NT2/D1 (cell line): ENCODE data around the gene CCDC112.

Source experiments
- DNase-seq: peaks from one replicate; pipeline ENCODE4 v3.0.0-alpha.2; 2011; ENCODE audit warnings: low read depth, low spot score
- H3K27me3 ChIP-seq: 2 replicates; pipeline ENCODE4 v1.6.0; 2011; ENCODE audit warnings: mild to moderate bottlenecking; ENCODE audit not compliant: insufficient read length, insufficient read depth
- H3K36me3 ChIP-seq: 2 replicates; pipeline ENCODE4 v1.6.1; 2011; ENCODE audit warnings: mild to moderate bottlenecking, low read length, mixed read lengths; ENCODE audit not compliant: insufficient read depth, insufficient read length
- H3K4me1 ChIP-seq: 2 replicates; pipeline ENCODE4 v1.5.1; 2011; ENCODE audit not compliant: insufficient read depth, insufficient read length
- H3K4me3 ChIP-seq: 2 replicates; pipeline ENCODE4 v1.5.1; 2011; ENCODE audit warnings: low read depth; ENCODE audit not compliant: insufficient read length
- H3K9ac ChIP-seq: 2 replicates; pipeline ENCODE4 v1.6.0; 2011; ENCODE audit warnings: low read depth; ENCODE audit not compliant: insufficient read length
- H3K9me3 ChIP-seq: 2 replicates; pipeline ENCODE4 v1.5.1; 2011; ENCODE audit warnings: mild to moderate bottlenecking, low read length; ENCODE audit not compliant: insufficient read depth
- SUZ12 ChIP-seq: IDR thresholded peaks from 2 replicates; pipeline ENCODE4 v1.6.1; 2011; ENCODE audit not compliant: insufficient read length, insufficient read depth; ENCODE audit errors: extremely low read depth
- YY1 ChIP-seq: IDR thresholded peaks from 2 replicates; pipeline ENCODE4 v1.6.1; 2011; ENCODE audit not compliant: insufficient read length, insufficient read depth
- ZNF274 ChIP-seq: IDR thresholded peaks from 2 replicates; pipeline ENCODE4 v1.6.1; 2011; ENCODE audit warnings: mild to moderate bottlenecking, low read depth, low read length

Gene CCDC112

GRCh38 chr5:115236599-115236998, 59.9 kb downstream of the CCDC112 start:
- H3K36me3 ChIP-seq: peaks cover 34% of the 10 kb centered on the region

DNA sequence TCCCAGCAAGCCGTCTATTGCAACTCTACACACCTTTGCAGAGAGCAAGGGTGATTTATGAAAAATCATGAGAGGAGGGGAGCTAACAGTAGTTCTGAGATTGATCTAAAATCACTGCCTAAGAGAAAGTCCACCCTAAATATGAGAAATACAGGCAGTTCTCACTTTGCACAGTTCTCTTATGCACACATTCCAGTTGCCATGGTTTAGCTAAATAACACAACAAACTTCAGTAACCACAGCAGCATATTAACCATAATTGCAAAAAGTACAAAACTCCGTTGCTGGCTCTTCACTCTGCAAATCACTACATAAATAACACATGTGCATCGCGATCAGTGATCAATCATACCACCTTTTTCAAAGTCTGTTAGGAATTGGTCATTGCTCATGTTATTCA, 64.9 kb downstream of the CCDC112 start:
- peaks cover 25% of the 10 kb centered on the region for H3K36me3 ChIP-seq
- no peak for DNase-seq

More at GRCh38 chr5:115236599-115236998, 59.9 kb downstream of the CCDC112 start:
- TF ChIP-seq YY1 (no peak), ZNF274 (no peak), SUZ12 (no peak)
- H3K9ac ChIP-seq: no peak overlapping the region
- no peak overlapping the region for H3K4me3 ChIP-seq
- DNase-seq: no peak
- no peaks in the 10 kb centered on the region for H3K4me1 ChIP-seq
- H3K9me3 ChIP-seq: no peaks in the 10 kb centered on the region
- H3K27me3 ChIP-seq: no peaks in the 10 kb centered on the region

DNA sequence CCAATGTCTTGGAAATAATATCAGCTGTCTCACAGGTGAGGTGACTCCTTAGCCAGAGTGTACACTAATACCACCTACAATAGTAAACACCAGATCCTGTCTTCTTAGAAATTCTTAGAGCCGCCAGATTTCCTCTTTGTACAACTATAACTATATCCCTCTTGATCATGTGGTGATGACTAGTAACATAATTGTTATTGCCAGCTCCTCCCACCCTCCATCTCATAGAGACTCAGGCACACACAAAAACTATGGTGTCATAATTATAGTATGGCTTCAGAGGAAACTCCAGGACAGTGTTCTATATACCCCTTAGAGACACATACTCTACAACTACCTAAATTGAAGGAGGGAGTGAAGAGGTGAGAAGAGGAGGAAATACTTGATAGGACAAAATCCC, 66.8 kb downstream of the CCDC112 start:
- no peaks in the 10 kb centered on the region for H3K4me1 ChIP-seq
- no peak overlapping the region for H3K9ac ChIP-seq
- DNase-seq: no peak
- no peaks in the 10 kb centered on the region for H3K27me3 ChIP-seq
- no peak overlapping the region for H3K4me3 ChIP-seq
- TF ChIP-seq ZNF274: no peak
- TF ChIP-seq SUZ12: no peak
- TF ChIP-seq YY1: no peak
- peaks cover 22% of the 10 kb centered on the region for H3K36me3 ChIP-seq
- H3K9me3 ChIP-seq: no peaks in the 10 kb centered on the region

More for the DNA sequence above, 64.9 kb downstream of the CCDC112 start:
- no peak for TF ChIP-seq YY1
- TF ChIP-seq SUZ12: no peak
- TF ChIP-seq ZNF274: no peak
- no peaks in the 10 kb centered on the region for H3K9me3 ChIP-seq
- no peaks in the 10 kb centered on the region for H3K4me1 ChIP-seq
- no peak overlapping the region for H3K4me3 ChIP-seq
- H3K9ac ChIP-seq: no peak overlapping the region
- no peaks in the 10 kb centered on the region for H3K27me3 ChIP-seq

DNA sequence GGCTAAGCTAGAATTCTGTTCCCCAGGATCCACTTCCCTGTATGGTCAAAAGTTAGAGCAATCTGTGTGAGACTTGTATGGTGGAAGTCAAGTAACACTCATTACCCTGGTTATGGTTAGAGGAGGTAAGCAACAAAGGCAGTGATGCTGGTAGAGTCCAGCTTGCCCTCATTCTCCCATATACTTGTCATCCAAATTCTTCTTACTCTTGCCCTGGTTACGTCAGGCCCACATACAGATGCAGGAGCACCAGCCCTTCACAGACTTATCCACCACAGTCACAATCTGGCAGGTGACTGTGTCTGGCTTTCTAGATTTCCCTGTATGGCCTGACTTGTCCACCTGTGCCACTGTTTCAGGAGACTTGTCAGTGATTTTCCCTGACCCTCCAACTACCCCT, 69.2 kb downstream of the CCDC112 start:
- Histone ChIP-seq H3K9ac (no peak overlapping the region), H3K9me3 (no peaks in the 10 kb centered on the region), H3K4me3 (no peak overlapping the region), H3K27me3 (no peaks in the 10 kb centered on the region), H3K36me3 (peaks cover 22% of the 10 kb centered on the region), H3K4me1 (no peaks in the 10 kb centered on the region)
- no peak for TF ChIP-seq YY1
- TF ChIP-seq ZNF274: no peak
- TF ChIP-seq SUZ12: no peak
- no peak for DNase-seq
